ENCODE data around the gene CPSF4L. TPM values are rescaled to one million over a fixed set of nuclear protein-coding genes. Genes with fewer than 3 reads are reported as not detected.
"Not testable (repeated sequence)": the region's sequence is repeated elsewhere in the genome, so short reads cannot be mapped to it uniquely, and the experiment has no call there.

Gene CPSF4L
- polyA plus RNA-seq, 4 donors = 0.15 TPM; not detected in 3

GRCh38 chr17:73268582-73269328 is 7.1 kb upstream of the CPSF4L start:
- Histone ChIP-seq H3K4me3 (ENCODE audit: low read depth in 1 of 3, low read length in 3 of 3) (no peak overlapping the region), H3K4me1 (ENCODE audit: control insufficient read depth in 3 of 3, insufficient read depth in 2 of 3, low read depth in 1 of 3, low read length in 2 of 3) (peaks cover 0 to 3% (median 0%) of the 10 kb centered on the region in 3 donors), H3K27me3 (ENCODE audit: control insufficient read depth in 3 of 3, insufficient read depth in 3 of 3, low read length in 3 of 3) (no peaks in the 10 kb centered on the region), H3K36me3 (ENCODE audit: control insufficient read depth in 3 of 3, insufficient read depth in 2 of 3, low read depth in 1 of 3, low read length in 3 of 3) (no peaks in the 10 kb centered on the region), H3K9me3 (ENCODE audit: control insufficient read depth in 2 of 2, insufficient read depth in 1 of 2, low read depth in 1 of 2, low read length in 1 of 2) (peaks cover 0 to 6% of the 10 kb centered on the region in 2 donors), H3K27ac (ENCODE audit: low read depth in 1 of 3, low read length in 2 of 3) (no peak overlapping the region)
- 74 to 89% (median 87%) methylated on average over 7 to 9 of the region's 9 CpGs for WGBS, 3 donors
- FAIRE-seq (no peak), DNase-seq (no peak)

- DNase-seq (no peak), FAIRE-seq (no peak)
- H3K36me3 ChIP-seq (ENCODE audit: control insufficient read depth in 3 of 3, insufficient read depth in 2 of 3, low read depth in 1 of 3, low read length in 3 of 3) = no peaks in the 10 kb centered on the region
These were observed 6.2 kb upstream of the CPSF4L start for GRCh38 chr17:73267648-73268537.

DNA sequence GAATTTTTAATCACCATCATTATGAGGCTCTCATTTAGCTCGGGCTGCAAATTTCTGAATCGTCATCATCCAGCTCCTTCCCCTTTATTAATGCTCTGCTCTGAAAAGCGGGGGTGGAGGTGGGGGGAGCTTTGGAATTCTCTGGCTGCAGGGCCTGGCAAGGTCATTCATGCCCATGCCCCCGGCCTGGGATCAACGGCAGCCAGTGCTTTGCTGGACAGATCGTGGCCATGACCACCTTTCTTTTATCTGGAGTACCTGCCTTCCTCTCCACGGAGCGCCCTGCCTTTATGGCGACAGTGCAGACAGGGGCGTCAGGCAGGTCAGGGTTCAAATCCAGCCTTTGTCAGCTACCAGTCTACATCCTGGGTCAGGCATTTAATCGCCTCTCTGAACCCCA is 5.1 kb upstream of the CPSF4L start:
- H3K4me1 ChIP-seq (ENCODE audit: control insufficient read depth in 3 of 3, insufficient read depth in 2 of 3, low read depth in 1 of 3, low read length in 2 of 3) = peaks cover 0 to 20% (median 3%) of the 10 kb centered on the region in 3 donors
- no peak for FAIRE-seq
- H3K9me3 ChIP-seq (ENCODE audit: control insufficient read depth in 2 of 2, insufficient read depth in 1 of 2, low read depth in 1 of 2, low read length in 1 of 2) = peaks cover 0 to 6% of the 10 kb centered on the region in 2 donors
- 71 to 85% (median 74%) methylated on average over 11 of the region's 11 CpGs for WGBS, 3 donors
- DNase-seq = no peak
- no peak overlapping the region for H3K4me3 ChIP-seq (ENCODE audit: low read depth in 1 of 3, low read length in 3 of 3)
- no peaks in the 10 kb centered on the region for H3K27me3 ChIP-seq (ENCODE audit: control insufficient read depth in 3 of 3, insufficient read depth in 3 of 3, low read length in 3 of 3)
- no peak overlapping the region for H3K27ac ChIP-seq (ENCODE audit: low read depth in 1 of 3, low read length in 2 of 3)
- H3K36me3 ChIP-seq (ENCODE audit: control insufficient read depth in 3 of 3, insufficient read depth in 2 of 3, low read depth in 1 of 3, low read length in 3 of 3) = no peaks in the 10 kb centered on the region

More at GRCh38 chr17:73267648-73268537, 6.2 kb upstream of the CPSF4L start:
- Histone ChIP-seq H3K27ac (ENCODE audit: low read depth in 1 of 3, low read length in 2 of 3) (no peak overlapping the region), H3K9me3 (ENCODE audit: control insufficient read depth in 2 of 2, insufficient read depth in 1 of 2, low read depth in 1 of 2, low read length in 1 of 2) (peaks cover 0 to 6% of the 10 kb centered on the region in 2 donors), H3K4me3 (ENCODE audit: low read depth in 1 of 3, low read length in 3 of 3) (no peak overlapping the region), H3K4me1 (ENCODE audit: control insufficient read depth in 3 of 3, insufficient read depth in 2 of 3, low read depth in 1 of 3, low read length in 2 of 3) (peaks cover 0 to 9% (median 0%) of the 10 kb centered on the region in 3 donors), H3K27me3 (ENCODE audit: control insufficient read depth in 3 of 3, insufficient read depth in 3 of 3, low read length in 3 of 3) (no peaks in the 10 kb centered on the region)
- WGBS, 3 donors = 49 to 70% (median 51%) methylated on average over 11 of the region's 11 CpGs

GRCh38 chr17:73265646-73266640 is 4.3 kb upstream of the CPSF4L start:
- Histone ChIP-seq H3K9me3 (ENCODE audit: control insufficient read depth in 2 of 2, insufficient read depth in 1 of 2, low read depth in 1 of 2, low read length in 1 of 2) (peaks cover 0 to 6% of the 10 kb centered on the region in 2 donors), H3K4me3 (ENCODE audit: low read depth in 1 of 3, low read length in 3 of 3) (peak overlapping the region in 1 of 3 donors; percentile 1), H3K27me3 (ENCODE audit: control insufficient read depth in 3 of 3, insufficient read depth in 3 of 3, low read length in 3 of 3) (no peaks in the 10 kb centered on the region), H3K27ac (ENCODE audit: low read depth in 1 of 3, low read length in 2 of 3) (no peak overlapping the region), H3K4me1 (ENCODE audit: control insufficient read depth in 3 of 3, insufficient read depth in 2 of 3, low read depth in 1 of 3, low read length in 2 of 3) (peaks cover 0 to 24% (median 3%) of the 10 kb centered on the region in 3 donors), H3K36me3 (ENCODE audit: control insufficient read depth in 3 of 3, insufficient read depth in 2 of 3, low read depth in 1 of 3, low read length in 3 of 3) (no peaks in the 10 kb centered on the region)
- DNase-seq (no peak), FAIRE-seq (no peak)
- 89 to 93% (median 89%) methylated on average over 24 of the region's 24 CpGs for WGBS, 3 donors

- WGBS, 3 donors = 66 to 72% (median 68%) methylated on average over 2 of the region's 2 CpGs
- H3K27ac ChIP-seq (ENCODE audit: low read depth in 1 of 3, low read length in 2 of 3); DNase-seq; H3K9me3 ChIP-seq (ENCODE audit: control insufficient read depth in 2 of 2, insufficient read depth in 1 of 2, low read depth in 1 of 2, low read length in 1 of 2); H3K27me3 ChIP-seq (ENCODE audit: control insufficient read depth in 3 of 3, insufficient read depth in 3 of 3, low read length in 3 of 3); FAIRE-seq; H3K36me3 ChIP-seq (ENCODE audit: control insufficient read depth in 3 of 3, insufficient read depth in 2 of 3, low read depth in 1 of 3, low read length in 3 of 3); H3K4me3 ChIP-seq (ENCODE audit: low read depth in 1 of 3, low read length in 3 of 3): not testable (repeated sequence)
- peaks cover 0 to 24% (median 3%) of the 10 kb centered on the region in 3 donors for H3K4me1 ChIP-seq (ENCODE audit: control insufficient read depth in 3 of 3, insufficient read depth in 2 of 3, low read depth in 1 of 3, low read length in 2 of 3)
These were observed 2.8 kb upstream of the CPSF4L start for GRCh38 chr17:73264448-73264847.

DNA sequence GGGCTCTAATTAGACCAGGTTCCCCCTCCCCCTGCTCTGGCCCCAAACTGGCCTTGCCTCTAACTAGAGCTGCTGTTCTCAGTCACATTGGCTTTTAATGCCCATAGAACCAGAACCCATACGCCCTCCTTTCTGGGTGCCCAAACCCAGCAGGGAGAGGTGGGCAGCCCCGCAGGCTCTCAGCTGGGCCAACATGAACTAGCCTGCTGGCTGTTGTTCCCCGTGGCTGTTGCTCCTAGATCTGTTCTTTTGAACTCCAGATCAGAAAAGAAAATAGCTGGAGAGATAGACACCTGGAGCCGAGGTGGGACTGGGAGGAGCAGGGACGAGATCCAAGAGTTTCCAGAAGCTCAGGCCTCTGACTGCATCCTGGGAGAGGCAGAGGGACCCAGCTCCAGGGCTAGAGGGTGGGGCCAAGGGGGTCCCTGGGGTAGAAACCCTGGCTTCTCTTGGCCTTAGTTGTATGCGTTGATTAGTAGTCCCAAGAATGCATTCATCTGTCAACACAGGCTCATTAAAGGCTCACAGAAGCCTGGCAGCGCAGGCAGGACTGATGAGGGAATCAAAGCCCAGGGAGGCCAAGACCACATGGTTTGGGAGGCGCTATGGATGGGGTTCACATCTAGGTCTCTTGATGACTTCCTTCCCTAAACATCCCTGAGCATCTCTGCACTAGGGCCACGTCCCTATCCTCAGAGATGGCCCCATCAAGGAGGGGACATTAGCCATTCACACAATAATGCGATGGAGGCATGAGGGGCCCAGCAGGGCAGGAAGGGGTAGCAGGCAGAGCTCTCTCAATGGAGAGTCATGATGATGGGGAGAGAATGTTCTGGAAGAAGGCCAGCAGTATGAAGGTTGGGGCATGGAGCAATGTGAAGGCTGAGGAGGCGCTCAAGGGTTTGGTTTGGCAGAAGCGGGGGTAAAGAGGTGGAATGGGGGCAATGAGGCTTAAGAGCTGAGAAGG is 1.3 kb upstream of the CPSF4L start:
- no peak overlapping the region for H3K4me3 ChIP-seq (ENCODE audit: low read depth in 1 of 3, low read length in 3 of 3)
- no peaks in the 10 kb centered on the region for H3K27me3 ChIP-seq (ENCODE audit: control insufficient read depth in 3 of 3, insufficient read depth in 3 of 3, low read length in 3 of 3)

GRCh38 chr17:73261952-73262675 is 434 bp upstream of the CPSF4L start:
- Histone ChIP-seq H3K4me1 (ENCODE audit: control insufficient read depth in 3 of 3, insufficient read depth in 2 of 3, low read depth in 1 of 3, low read length in 2 of 3) (peaks cover 0 to 21% (median 3%) of the 10 kb centered on the region in 3 donors), H3K27ac (ENCODE audit: low read depth in 1 of 3, low read length in 2 of 3) (peak overlapping the region; percentile 24 to 89 (median 59)), H3K9me3 (ENCODE audit: control insufficient read depth in 2 of 2, insufficient read depth in 1 of 2, low read depth in 1 of 2, low read length in 1 of 2) (no peaks in the 10 kb centered on the region), H3K27me3 (ENCODE audit: control insufficient read depth in 3 of 3, insufficient read depth in 3 of 3, low read length in 3 of 3) (no peaks in the 10 kb centered on the region), H3K4me3 (ENCODE audit: low read depth in 1 of 3, low read length in 3 of 3) (peak overlapping the region in 1 of 3 donors; percentile 0), H3K36me3 (ENCODE audit: control insufficient read depth in 3 of 3, insufficient read depth in 2 of 3, low read depth in 1 of 3, low read length in 3 of 3) (no peaks in the 10 kb centered on the region)
- no peak for FAIRE-seq
- DNase-seq = peak; percentile 75 to 83
- 13 to 61% (median 39%) methylated on average over 19 of the region's 19 CpGs for WGBS, 3 donors

More for the DNA sequence above, 1.3 kb upstream of the CPSF4L start:
- 39 to 70% (median 45%) methylated on average over 12 of the region's 12 CpGs for WGBS, 3 donors
- Histone ChIP-seq H3K4me1 (ENCODE audit: control insufficient read depth in 3 of 3, insufficient read depth in 2 of 3, low read depth in 1 of 3, low read length in 2 of 3) (peaks cover 0 to 24% (median 3%) of the 10 kb centered on the region in 3 donors), H3K9me3 (ENCODE audit: control insufficient read depth in 2 of 2, insufficient read depth in 1 of 2, low read depth in 1 of 2, low read length in 1 of 2) (no peaks in the 10 kb centered on the region), H3K36me3 (ENCODE audit: control insufficient read depth in 3 of 3, insufficient read depth in 2 of 3, low read depth in 1 of 3, low read length in 3 of 3) (no peaks in the 10 kb centered on the region), H3K27ac (ENCODE audit: low read depth in 1 of 3, low read length in 2 of 3) (peak overlapping the region in 2 of 3 donors; percentile 56 to 89)
- FAIRE-seq = no peak
- peak in 1 of 2 donors; percentile 40 for DNase-seq
